Smooth muscle cell (in vitro differentiated cells): ENCODE data around the gene DLGAP1. TPM values are rescaled to one million over a fixed set of nuclear protein-coding genes. Genes with fewer than 3 reads are reported as not detected.
A peak's percentile ranks its signal among the peaks of the same experiment; 100 is the strongest.

Source experiments
- DNase-seq: peaks from one replicate; lab custom pipeline; 2025; ENCODE audit not compliant: unreplicated experiment; lab: John Stamatoyannopoulos, UW
- H2AFZ ChIP-seq: fragments of 200-600 bp; sonication (generic); 2 replicates; pipeline ENCODE4 v1.6.0; 2016; ENCODE audit warnings: antibody characterized with exemption, low read depth, mild to moderate bottlenecking
- H3F3A ChIP-seq: fragments of 200-600 bp; sonication (generic); 2 replicates; pipeline ENCODE4 v1.6.0; 2017; ENCODE audit warnings: antibody characterized with exemption, low read depth
- H3K27ac ChIP-seq: fragments of 200-600 bp; sonication (generic); 2 replicates; pipeline ENCODE4 v1.5.1; 2016; ENCODE audit warnings: low read depth, mild to moderate bottlenecking
- H3K27me3 ChIP-seq: fragments of 200-600 bp; sonication (generic); 2 replicates; pipeline ENCODE4 v1.6.1; 2016; ENCODE audit warnings: low read depth, mild to moderate bottlenecking
- H3K36me3 ChIP-seq: fragments of 200-600 bp; sonication (generic); 2 replicates; pipeline ENCODE4 v1.5.1; 2016; ENCODE audit warnings: low read depth
- H3K4me1 ChIP-seq: fragments of 200-600 bp; sonication (generic); 2 replicates; pipeline ENCODE4 v1.5.1; 2016; ENCODE audit warnings: low read depth
- H3K4me2 ChIP-seq: fragments of 200-600 bp; sonication (generic); 2 replicates; pipeline ENCODE4 v1.6.0; 2016; ENCODE audit warnings: mild to moderate bottlenecking
- H3K4me3 ChIP-seq: fragments of 200-600 bp; sonication (generic); 2 replicates; pipeline ENCODE4 v1.5.1; 2016; ENCODE audit warnings: mild to moderate bottlenecking
- H3K79me2 ChIP-seq: fragments of 200-600 bp; sonication (generic); 2 replicates; pipeline ENCODE4 v1.6.0; 2016; ENCODE audit warnings: low read depth, mild to moderate bottlenecking
- H3K9ac ChIP-seq: fragments of 200-600 bp; sonication (generic); 2 replicates; pipeline ENCODE4 v1.6.0; 2016; ENCODE audit warnings: low read depth
- H3K9me3 ChIP-seq: fragments of 200-600 bp; sonication (generic); replicated peaks from 2 replicates; pipeline ENCODE4 v1.5.1; 2016; ENCODE audit warnings: low read depth
- H4K20me1 ChIP-seq: fragments of 200-600 bp; sonication (generic); 2 replicates; pipeline ENCODE4 v1.6.0; 2016; ENCODE audit warnings: low read depth
- WGBS: methylation state at CpG from one replicate; pipeline ENCODE4 v1.1.7; 2016; ENCODE audit warnings: low lambda C conversion rate; 5-methylcytosine and 5-hydroxymethylcytosine counted together
- polyA plus RNA-seq: library from polyadenylated mRNA; unstranded; fragments of >200 nt; fragmentation: Nextera tagmentation; extraction: Ambion mirVana; gene quantifications from 2 replicates; pipeline ENCODE4 v1.2.1, GENCODE V29; 2016
- total RNA-seq: library from RNA; depleted of rRNA; stranded (reverse); fragments of >200 nt; gene quantifications from 2 replicates; pipeline ENCODE4 v1.2.3, GENCODE V29; 2014
- TF ChIP-seq, protein P1 (sequence below): fragments of 200-600 bp; sonication (generic); IDR thresholded peaks from 2 replicates; pipeline ENCODE4 v1.5.1; 2017; ENCODE audit warnings: borderline replicate concordance, mild to moderate bottlenecking, antibody characterized with exemption; ENCODE audit not compliant: insufficient read depth, poor library complexity, severe bottlenecking

Gene DLGAP1
- total and polyA plus RNA-seq, 2 experiments from 2014 or later, result 2.6 to 11.3 TPM

DNA sequence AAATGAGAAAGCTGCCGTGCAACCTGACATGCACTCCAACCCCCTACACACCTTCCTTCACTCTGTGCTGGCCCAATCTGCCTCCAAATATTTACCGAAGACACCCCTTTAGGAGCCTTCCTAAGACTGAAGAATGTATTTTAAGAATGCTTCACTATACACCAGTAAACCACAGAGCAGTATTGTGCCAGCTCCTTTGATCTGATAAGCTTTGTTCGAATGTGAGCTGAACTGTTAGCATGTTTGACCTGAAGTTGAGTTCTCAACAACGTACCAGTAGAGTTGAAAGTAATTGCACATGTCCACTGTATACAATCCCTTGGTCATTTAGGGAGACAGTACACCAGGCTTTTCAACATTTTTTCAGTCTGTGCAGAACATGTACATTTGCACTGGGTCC is 745.9 kb downstream of the DLGAP1 start:
- Histone ChIP-seq H3K27ac (no peak overlapping the region), H3K4me2 (no peak overlapping the region), H3F3A (peaks cover 27% of the 10 kb centered on the region), H3K9ac (no peak overlapping the region), H3K4me3 (no peak overlapping the region), H3K4me1 (peaks cover 24% of the 10 kb centered on the region), H2AFZ (no peak overlapping the region), H3K79me2 (no peaks in the 10 kb centered on the region), H3K9me3 (no peaks in the 10 kb centered on the region), H3K27me3 (no peaks in the 10 kb centered on the region), H3K36me3 (no peaks in the 10 kb centered on the region), H4K20me1 (no peaks in the 10 kb centered on the region)
- no peak for DNase-seq
- 66% methylated on average over 4 of the region's 4 CpGs for whole genome bisulfite sequencing
- TF ChIP-seq, protein P1, sequence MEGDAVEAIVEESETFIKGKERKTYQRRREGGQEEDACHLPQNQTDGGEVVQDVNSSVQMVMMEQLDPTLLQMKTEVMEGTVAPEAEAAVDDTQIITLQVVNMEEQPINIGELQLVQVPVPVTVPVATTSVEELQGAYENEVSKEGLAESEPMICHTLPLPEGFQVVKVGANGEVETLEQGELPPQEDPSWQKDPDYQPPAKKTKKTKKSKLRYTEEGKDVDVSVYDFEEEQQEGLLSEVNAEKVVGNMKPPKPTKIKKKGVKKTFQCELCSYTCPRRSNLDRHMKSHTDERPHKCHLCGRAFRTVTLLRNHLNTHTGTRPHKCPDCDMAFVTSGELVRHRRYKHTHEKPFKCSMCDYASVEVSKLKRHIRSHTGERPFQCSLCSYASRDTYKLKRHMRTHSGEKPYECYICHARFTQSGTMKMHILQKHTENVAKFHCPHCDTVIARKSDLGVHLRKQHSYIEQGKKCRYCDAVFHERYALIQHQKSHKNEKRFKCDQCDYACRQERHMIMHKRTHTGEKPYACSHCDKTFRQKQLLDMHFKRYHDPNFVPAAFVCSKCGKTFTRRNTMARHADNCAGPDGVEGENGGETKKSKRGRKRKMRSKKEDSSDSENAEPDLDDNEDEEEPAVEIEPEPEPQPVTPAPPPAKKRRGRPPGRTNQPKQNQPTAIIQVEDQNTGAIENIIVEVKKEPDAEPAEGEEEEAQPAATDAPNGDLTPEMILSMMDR, result no peak

DNA sequence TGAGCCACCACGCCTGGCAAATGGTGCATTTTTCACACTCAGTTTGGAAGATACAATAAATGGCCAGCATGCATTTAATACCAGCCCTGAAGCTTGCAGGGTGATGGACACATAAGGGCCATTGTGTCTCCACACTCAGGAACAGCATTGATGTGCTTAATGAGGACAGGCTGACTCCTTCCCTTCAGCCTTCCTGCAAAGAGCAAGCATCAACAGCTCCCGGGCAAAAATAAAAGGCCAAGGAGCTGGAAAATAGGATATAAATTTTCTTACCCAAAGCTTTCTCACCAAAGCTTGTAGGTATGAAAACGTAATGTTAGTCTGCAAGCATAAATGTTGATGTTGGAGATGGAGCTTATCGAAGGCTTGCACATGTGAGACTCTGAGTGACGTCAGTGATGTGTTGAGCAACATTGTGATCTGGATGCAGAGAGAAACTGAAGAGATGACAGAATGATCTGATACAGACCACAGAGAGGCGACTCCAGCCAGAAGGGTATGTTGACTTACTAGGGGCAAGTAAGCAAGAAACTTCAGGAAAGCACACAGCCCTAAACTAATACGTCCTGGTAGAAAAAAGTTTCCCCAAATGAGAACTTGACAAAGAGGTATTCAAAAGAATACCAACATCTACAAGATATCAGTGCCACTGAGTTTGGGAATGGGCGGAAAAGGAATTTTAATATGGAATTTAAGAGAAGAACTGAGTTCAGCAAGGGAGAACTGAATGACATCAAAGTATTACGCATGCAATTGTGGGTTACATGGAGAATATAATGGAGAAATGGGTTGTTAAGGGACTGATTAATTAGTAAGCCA is 748.6 kb downstream of the DLGAP1 start:
- WGBS, result 52% methylated on average over 9 of the region's 9 CpGs
- no peak overlapping the region for H3K4me3 ChIP-seq
- no peaks in the 10 kb centered on the region for H4K20me1 ChIP-seq
- no peak overlapping the region for H2AFZ ChIP-seq
- no peaks in the 10 kb centered on the region for H3K9me3 ChIP-seq
- no peak overlapping the region for H3K27ac ChIP-seq
- H3K36me3 ChIP-seq, result no peaks in the 10 kb centered on the region
- DNase-seq, result no peak
- no peak overlapping the region for H3K9ac ChIP-seq
- H3K79me2 ChIP-seq, result no peaks in the 10 kb centered on the region
- TF ChIP-seq, protein P1, result no peak
- H3K4me2 ChIP-seq, result no peak overlapping the region
- peaks cover 14% of the 10 kb centered on the region for H3F3A ChIP-seq
- peaks cover 22% of the 10 kb centered on the region for H3K4me1 ChIP-seq
- H3K27me3 ChIP-seq, result no peaks in the 10 kb centered on the region

DNA sequence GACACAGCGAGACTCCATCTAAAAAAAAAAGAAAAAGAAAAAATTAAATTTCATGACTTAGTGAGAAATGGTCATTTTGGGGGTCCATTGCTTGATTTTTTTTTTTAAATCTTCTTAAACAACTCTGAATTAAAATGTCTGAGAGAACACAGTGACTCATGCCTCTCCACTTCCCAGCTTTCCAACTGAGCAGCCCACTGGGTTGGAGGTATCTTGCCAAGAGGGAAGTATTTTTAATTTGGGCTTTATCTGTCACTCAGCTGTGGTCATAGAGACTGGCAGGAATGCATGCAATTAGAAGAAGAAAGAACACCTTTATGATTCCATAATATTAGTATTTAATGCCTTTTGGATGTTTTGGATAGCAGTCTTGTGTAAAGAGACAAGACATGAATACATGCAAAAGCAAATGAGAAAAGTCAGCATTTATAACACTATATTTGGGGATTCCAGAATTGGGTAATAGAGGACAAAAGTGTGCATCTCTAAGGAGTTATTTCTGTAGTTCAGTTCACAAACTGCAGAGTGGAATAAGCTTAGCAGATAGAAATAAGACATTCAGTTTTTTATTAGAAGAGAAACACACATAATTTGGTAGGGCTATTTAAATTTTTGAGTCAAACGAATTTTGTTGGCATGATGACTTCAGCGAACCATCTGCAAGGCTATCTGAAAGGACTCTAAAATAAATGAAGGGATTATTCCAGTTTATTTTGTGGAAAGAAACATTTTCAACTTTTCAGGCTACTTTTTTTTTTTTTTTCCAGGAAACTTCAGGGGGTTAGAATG is 750.4 kb downstream of the DLGAP1 start:
- Histone ChIP-seq H3K4me1 (peaks cover 22% of the 10 kb centered on the region), H4K20me1 (no peaks in the 10 kb centered on the region), H3K9ac (no peak overlapping the region), H3K9me3 (no peaks in the 10 kb centered on the region), H3F3A (peaks cover 14% of the 10 kb centered on the region), H2AFZ (no peak overlapping the region), H3K36me3 (no peaks in the 10 kb centered on the region), H3K4me2 (peak overlapping the region; percentile 7), H3K27me3 (no peaks in the 10 kb centered on the region), H3K4me3 (no peak overlapping the region), H3K27ac (peak overlapping the region; percentile 69), H3K79me2 (no peaks in the 10 kb centered on the region)
- TF ChIP-seq, protein P1, result no peak
- 60% methylated on average over 3 of the region's 3 CpGs for WGBS
- no peak for DNase-seq
